Measurements from ENCODE around the gene GRID2.

The GRID2 gene

GRCh38 chr4:93002240-93002639, 698.5 kb downstream of the GRID2 start:
- H3K27ac ChIP-seq = no peak overlapping the region
- TF ChIP-seq, protein P1, sequence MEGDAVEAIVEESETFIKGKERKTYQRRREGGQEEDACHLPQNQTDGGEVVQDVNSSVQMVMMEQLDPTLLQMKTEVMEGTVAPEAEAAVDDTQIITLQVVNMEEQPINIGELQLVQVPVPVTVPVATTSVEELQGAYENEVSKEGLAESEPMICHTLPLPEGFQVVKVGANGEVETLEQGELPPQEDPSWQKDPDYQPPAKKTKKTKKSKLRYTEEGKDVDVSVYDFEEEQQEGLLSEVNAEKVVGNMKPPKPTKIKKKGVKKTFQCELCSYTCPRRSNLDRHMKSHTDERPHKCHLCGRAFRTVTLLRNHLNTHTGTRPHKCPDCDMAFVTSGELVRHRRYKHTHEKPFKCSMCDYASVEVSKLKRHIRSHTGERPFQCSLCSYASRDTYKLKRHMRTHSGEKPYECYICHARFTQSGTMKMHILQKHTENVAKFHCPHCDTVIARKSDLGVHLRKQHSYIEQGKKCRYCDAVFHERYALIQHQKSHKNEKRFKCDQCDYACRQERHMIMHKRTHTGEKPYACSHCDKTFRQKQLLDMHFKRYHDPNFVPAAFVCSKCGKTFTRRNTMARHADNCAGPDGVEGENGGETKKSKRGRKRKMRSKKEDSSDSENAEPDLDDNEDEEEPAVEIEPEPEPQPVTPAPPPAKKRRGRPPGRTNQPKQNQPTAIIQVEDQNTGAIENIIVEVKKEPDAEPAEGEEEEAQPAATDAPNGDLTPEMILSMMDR (IDR thresholded peaks at IDR 0.05) = no peak
- no peak for TF ChIP-seq ZFX (IDR thresholded peaks at IDR 0.05; ENCODE audit: borderline replicate concordance)

GRCh38 chr4:93016350-93016749, 712.6 kb downstream of the GRID2 start:
- no peak for TF ChIP-seq ZFX (IDR thresholded peaks at IDR 0.05; ENCODE audit: borderline replicate concordance)
- no peak overlapping the region for H3K27ac ChIP-seq

DNA sequence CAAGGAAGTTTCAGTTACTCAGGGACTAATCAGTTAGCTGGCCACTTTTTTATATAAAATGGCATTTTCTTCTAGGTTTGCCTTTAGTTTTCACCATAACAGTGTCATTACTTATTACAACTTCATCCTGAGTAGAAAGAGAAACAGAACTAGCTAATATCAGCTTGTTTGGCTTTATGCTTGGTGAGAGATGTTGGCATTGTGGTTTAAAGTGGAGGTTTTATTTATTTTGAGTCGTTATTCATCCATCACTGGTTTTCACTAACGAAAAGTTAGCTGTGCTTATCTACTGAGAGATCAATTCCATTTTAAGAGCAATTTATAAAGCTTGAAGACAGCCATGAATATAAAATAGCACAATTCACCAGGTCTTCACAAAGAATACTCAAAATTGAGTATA, 714.5 kb downstream of the GRID2 start:
- TF ChIP-seq, protein P1 (IDR thresholded peaks at IDR 0.05) = no peak
- TF ChIP-seq ZFX (IDR thresholded peaks at IDR 0.05; ENCODE audit: borderline replicate concordance) = no peak
- no peak overlapping the region for H3K27ac ChIP-seq

DNA sequence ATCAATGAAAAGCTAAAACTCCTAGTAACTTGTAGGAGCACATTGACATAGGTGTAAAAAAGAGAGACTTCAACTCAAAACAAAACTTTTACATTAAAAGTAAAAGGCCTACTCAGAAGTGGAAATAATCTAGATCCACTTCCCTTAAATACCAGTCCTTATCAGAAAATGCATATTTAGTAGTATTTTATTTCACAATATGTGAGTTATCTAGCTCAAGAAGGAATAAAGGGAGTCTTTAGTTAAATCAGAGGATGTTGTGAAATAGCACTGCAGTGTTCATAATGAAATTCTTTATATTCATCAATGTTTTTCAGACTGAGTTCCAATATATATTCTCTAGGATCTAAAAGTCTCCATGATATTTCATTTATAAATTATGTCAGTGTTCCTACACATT, 715.0 kb downstream of the GRID2 start:
- H3K27ac ChIP-seq = no peak overlapping the region
- TF ChIP-seq, protein P1 (IDR thresholded peaks at IDR 0.05) = no peak
- TF ChIP-seq ZFX (IDR thresholded peaks at IDR 0.05; ENCODE audit: borderline replicate concordance) = no peak

DNA sequence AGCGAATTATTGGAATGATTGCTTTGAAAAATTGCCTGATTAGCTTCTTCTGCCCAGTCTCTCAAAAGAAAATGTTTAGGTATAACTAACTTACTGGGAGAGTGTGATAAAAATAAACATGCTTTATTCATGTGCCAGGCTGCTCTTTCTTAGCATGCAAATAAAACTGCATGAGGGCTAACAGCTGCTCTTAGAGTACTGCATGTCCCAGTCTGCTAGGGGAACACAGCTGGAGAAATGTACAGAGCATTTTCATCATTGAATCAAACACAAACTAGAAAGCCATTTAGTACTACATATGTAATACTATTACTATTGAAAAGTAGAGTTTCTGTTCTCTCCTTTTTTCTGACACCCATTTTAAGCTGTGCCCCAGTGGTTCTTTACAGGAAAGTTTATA, 726.0 kb downstream of the GRID2 start:
- TF ChIP-seq ZFX (IDR thresholded peaks at IDR 0.05; ENCODE audit: borderline replicate concordance) = no peak
- TF ChIP-seq, protein P1 (IDR thresholded peaks at IDR 0.05) = no peak
- H3K27ac ChIP-seq = no peak overlapping the region

- no peak overlapping the region for H3K27ac ChIP-seq
Measured at GRCh38 chr4:93030670-93031069, 726.9 kb downstream of the GRID2 start.

GRCh38 chr4:93031431-93032098, 727.8 kb downstream of the GRID2 start:
- TF ChIP-seq, protein P1 (IDR thresholded peaks at IDR 0.05) = no peak
- TF ChIP-seq ZFX (IDR thresholded peaks at IDR 0.05; ENCODE audit: borderline replicate concordance) = no peak
- H3K27ac ChIP-seq = no peak overlapping the region

More at GRCh38 chr4:93030670-93031069, 726.9 kb downstream of the GRID2 start:
- TF ChIP-seq, protein P1 (IDR thresholded peaks at IDR 0.05) = no peak
- no peak for TF ChIP-seq ZFX (IDR thresholded peaks at IDR 0.05; ENCODE audit: borderline replicate concordance)

- H3K27ac ChIP-seq = no peak overlapping the region
- TF ChIP-seq, protein P1 (IDR thresholded peaks at IDR 0.05) = no peak
- no peak for TF ChIP-seq ZFX (IDR thresholded peaks at IDR 0.05; ENCODE audit: borderline replicate concordance)
Measured at GRCh38 chr4:93042746-93043145, 739.0 kb downstream of the GRID2 start.
